WTC11 (cell line): ENCODE data around the gene UTP3.

Source experiments
- ETV6 ChIP-seq: sonication (generic); formaldehyde crosslinking; IDR thresholded peaks from 2 replicates; pipeline ENCODE4 v1.8.1; 2022; ENCODE audit warnings: mild to moderate bottlenecking, missing genetic modification reagents
- JUN ChIP-seq: sonication (generic); formaldehyde crosslinking; IDR thresholded peaks from 2 replicates; pipeline ENCODE4 v1.8.0; 2023; ENCODE audit warnings: mild to moderate bottlenecking, missing genetic modification reagents
- NFE2L1 ChIP-seq: sonication (generic); formaldehyde crosslinking; IDR thresholded peaks from 2 replicates; pipeline ENCODE4 v1.8.1; 2023; ENCODE audit warnings: missing genetic modification reagents
- NR2C2 ChIP-seq: sonication (generic); formaldehyde crosslinking; IDR thresholded peaks from 2 replicates; pipeline ENCODE4 v1.8.0; 2022; ENCODE audit warnings: mild to moderate bottlenecking, missing genetic modification reagents
- NR3C1 ChIP-seq: sonication (generic); formaldehyde crosslinking; conservative IDR thresholded peaks from 2 replicates; pipeline ENCODE4 v1.8.1; 2023; ENCODE audit warnings: low read depth, mild to moderate bottlenecking, missing genetic modification reagents
- SP1 ChIP-seq: sonication (generic); formaldehyde crosslinking; conservative IDR thresholded peaks from 2 replicates; pipeline ENCODE4 v1.8.1; 2022; ENCODE audit warnings: missing genetic modification reagents
- TEAD4 ChIP-seq: sonication (generic); formaldehyde crosslinking; IDR thresholded peaks from 2 replicates; pipeline ENCODE4 v1.8.0; 2022; ENCODE audit warnings: mild to moderate bottlenecking, missing genetic modification reagents
- TP53 ChIP-seq: sonication (generic); formaldehyde crosslinking; IDR thresholded peaks from 2 replicates; pipeline ENCODE4 v1.8.1; 2023; ENCODE audit warnings: mild to moderate bottlenecking, missing genetic modification reagents
- ZNF232 ChIP-seq: sonication (generic); formaldehyde crosslinking; IDR thresholded peaks from 2 replicates; pipeline ENCODE4 v1.8.0; 2022; ENCODE audit warnings: mild to moderate bottlenecking, missing genetic modification reagents
- TF ChIP-seq, protein P1 (sequence below): fragments of 200-600 bp; IDR thresholded peaks from 2 replicates; pipeline ENCODE4 v1.8.0; 2022; ENCODE audit warnings: antibody characterized with exemption
- TF ChIP-seq, protein P2 (sequence below): sonication (generic); formaldehyde crosslinking; IDR thresholded peaks from 2 replicates; pipeline ENCODE4 v1.8.1; 2023; ENCODE audit warnings: mild to moderate bottlenecking, missing genetic modification reagents, moderate library complexity

DNA sequence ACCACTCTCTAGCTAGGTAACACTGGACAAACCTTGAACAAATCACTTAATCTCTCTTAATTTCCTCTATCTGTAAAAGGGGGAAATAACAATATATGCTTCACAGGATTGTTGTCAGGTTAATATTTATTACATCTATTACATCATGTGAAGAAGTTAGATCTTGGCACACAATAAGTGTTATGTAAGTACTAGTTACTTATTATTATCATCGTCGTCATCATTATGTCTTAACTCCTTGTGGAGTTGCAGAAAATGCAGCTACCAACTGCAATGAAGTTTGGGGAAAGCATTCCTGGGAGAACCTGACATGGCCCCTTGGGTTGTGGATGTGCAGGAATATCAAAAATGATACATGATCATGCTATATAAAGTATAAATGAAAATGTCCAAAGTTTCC is 17.2 kb upstream of the UTP3 start:
- no peak for TF ChIP-seq ZNF232 (CRISPR knock-in tag)
- no peak for TF ChIP-seq NR3C1 (CRISPR knock-in tag)
- TF ChIP-seq, protein P1, sequence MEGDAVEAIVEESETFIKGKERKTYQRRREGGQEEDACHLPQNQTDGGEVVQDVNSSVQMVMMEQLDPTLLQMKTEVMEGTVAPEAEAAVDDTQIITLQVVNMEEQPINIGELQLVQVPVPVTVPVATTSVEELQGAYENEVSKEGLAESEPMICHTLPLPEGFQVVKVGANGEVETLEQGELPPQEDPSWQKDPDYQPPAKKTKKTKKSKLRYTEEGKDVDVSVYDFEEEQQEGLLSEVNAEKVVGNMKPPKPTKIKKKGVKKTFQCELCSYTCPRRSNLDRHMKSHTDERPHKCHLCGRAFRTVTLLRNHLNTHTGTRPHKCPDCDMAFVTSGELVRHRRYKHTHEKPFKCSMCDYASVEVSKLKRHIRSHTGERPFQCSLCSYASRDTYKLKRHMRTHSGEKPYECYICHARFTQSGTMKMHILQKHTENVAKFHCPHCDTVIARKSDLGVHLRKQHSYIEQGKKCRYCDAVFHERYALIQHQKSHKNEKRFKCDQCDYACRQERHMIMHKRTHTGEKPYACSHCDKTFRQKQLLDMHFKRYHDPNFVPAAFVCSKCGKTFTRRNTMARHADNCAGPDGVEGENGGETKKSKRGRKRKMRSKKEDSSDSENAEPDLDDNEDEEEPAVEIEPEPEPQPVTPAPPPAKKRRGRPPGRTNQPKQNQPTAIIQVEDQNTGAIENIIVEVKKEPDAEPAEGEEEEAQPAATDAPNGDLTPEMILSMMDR: no peak
- TF ChIP-seq TEAD4: no peak
- TF ChIP-seq NFE2L1 (CRISPR knock-in tag): no peak
- TF ChIP-seq ETV6: no peak
- TF ChIP-seq TP53: no peak
- no peak for TF ChIP-seq JUN (CRISPR knock-in tag)
- TF ChIP-seq, protein P2, sequence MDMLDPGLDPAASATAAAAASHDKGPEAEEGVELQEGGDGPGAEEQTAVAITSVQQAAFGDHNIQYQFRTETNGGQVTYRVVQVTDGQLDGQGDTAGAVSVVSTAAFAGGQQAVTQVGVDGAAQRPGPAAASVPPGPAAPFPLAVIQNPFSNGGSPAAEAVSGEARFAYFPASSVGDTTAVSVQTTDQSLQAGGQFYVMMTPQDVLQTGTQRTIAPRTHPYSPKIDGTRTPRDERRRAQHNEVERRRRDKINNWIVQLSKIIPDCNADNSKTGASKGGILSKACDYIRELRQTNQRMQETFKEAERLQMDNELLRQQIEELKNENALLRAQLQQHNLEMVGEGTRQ (CRISPR knock-in tag): no peak
- no peak for TF ChIP-seq NR2C2 (CRISPR knock-in tag)
- no peak for TF ChIP-seq SP1 (CRISPR knock-in tag)
